ENCODE results near the gene ZNF804A.
A peak's percentile ranks its signal among the peaks of the same experiment; 100 is the strongest.

Gene ZNF804A

DNA sequence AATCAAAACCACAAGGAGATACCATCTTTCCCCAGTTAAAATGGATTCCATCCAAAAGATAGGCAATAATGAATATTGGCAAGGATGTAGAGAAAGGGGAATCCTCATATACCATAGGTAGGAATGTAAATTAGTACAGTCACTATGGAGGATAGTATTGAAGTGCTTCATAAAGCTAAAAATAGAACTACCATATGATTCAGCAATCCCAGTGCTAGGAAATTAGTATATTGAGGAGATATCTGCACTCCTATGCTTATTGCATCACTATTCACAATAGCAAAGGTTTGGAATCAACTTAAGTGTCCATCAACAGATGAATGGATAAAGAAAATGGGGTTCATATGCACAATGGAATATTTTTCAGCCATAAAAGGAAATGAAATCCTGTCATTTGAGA, 251.2 kb downstream of the ZNF804A start:
- TF ChIP-seq, protein P1, sequence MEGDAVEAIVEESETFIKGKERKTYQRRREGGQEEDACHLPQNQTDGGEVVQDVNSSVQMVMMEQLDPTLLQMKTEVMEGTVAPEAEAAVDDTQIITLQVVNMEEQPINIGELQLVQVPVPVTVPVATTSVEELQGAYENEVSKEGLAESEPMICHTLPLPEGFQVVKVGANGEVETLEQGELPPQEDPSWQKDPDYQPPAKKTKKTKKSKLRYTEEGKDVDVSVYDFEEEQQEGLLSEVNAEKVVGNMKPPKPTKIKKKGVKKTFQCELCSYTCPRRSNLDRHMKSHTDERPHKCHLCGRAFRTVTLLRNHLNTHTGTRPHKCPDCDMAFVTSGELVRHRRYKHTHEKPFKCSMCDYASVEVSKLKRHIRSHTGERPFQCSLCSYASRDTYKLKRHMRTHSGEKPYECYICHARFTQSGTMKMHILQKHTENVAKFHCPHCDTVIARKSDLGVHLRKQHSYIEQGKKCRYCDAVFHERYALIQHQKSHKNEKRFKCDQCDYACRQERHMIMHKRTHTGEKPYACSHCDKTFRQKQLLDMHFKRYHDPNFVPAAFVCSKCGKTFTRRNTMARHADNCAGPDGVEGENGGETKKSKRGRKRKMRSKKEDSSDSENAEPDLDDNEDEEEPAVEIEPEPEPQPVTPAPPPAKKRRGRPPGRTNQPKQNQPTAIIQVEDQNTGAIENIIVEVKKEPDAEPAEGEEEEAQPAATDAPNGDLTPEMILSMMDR (IDR thresholded peaks at IDR 0.05; ENCODE audit: low read length, missing control alignments), result no peak
- no peak for DNase-seq (ENCODE audit: low read depth)
- H3K4me3 ChIP-seq (replicated peaks; ENCODE audit: low read depth, low read length), result no peak overlapping the region

DNA sequence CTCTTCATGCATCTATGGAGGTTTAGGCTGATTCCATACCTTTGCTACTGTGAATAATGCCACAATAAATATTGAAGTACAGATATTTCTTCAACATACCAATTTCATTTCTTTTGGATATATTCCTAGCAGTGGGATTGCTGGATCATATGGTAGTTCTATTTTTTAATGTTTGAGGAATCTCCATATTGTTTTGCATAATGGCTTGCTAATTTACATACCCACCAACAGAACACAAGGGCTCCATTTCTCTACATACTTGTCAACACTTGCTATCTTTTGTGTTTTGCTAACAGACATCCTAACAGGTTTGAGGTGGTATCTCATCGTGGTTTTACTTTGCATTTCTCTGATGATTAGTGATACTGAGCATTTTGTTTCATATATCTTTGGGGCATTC, 253.2 kb downstream of the ZNF804A start:
- DNase-seq (ENCODE audit: low read depth), result no peak
- TF ChIP-seq, protein P1 (IDR thresholded peaks at IDR 0.05; ENCODE audit: low read length, missing control alignments), result no peak
- no peak overlapping the region for H3K4me3 ChIP-seq (replicated peaks; ENCODE audit: low read depth, low read length)

DNA sequence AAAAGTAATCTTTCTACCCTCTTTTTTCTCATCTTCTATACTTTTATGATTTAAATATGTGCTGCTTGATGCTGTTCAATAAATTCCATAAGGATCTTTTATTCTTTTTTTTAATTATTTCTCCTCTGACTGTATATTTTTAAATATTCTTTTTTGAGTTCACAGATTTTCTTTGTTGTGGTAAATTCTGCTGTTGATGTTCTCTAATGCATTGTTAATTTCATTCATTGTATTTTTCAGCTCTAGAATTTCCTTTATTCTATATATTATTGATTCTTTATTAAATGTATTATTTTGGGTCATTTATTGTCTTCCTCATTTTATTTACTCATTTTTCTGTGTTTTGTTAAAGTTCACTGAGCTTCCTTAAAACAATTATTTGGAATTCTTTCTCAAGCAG, 260.9 kb downstream of the ZNF804A start:
- TF ChIP-seq, protein P1 (IDR thresholded peaks at IDR 0.05; ENCODE audit: low read length, missing control alignments), result no peak
- no peak for DNase-seq (ENCODE audit: low read depth)
- no peak overlapping the region for H3K4me3 ChIP-seq (replicated peaks; ENCODE audit: low read depth, low read length)

DNA sequence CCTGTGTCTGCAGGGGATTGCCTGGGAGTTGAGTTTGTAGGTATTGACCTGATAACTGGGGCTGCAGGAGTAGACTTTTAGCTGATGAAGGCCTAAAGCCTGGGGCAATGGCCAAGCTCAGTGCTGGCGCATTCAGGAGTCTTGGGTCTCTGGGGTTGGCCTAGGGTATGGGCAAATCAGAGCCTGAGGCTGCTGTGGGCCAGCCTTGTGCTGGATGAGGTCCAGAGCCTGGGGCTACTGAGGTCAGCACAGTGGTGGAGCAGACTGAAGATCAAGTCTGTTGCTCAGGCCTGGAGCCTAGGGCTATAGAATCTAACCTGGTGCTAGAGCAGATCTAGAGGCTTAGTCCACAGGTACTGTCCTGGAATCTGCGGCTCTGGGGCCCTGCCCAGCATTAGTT, 262.4 kb downstream of the ZNF804A start:
- DNase-seq (ENCODE audit: low read depth), result no peak
- H3K4me3 ChIP-seq (replicated peaks; ENCODE audit: low read depth, low read length), result no peak overlapping the region
- TF ChIP-seq, protein P1 (IDR thresholded peaks at IDR 0.05; ENCODE audit: low read length, missing control alignments), result no peak

DNA sequence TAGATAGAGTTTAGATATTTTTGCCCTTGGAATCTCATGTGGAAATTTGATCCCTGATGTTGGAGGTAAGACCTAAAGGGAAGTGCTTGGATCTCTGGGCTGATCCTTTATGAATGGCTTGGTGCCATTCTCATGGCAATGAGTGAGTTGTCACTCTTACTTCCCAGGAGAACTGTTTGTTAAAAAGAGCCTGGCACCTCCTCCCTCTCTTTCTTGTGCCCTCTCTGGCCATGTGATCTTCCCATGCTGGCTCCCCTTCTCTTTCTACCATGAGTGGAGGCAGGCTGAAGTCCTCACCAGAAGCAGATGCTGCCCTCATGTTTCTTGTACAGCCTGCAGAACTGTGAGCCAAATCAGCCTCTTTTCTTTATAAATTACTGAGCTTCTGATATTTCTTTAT, 276.9 kb downstream of the ZNF804A start:
- DNase-seq (ENCODE audit: low read depth), result no peak
- no peak overlapping the region for H3K4me3 ChIP-seq (replicated peaks; ENCODE audit: low read depth, low read length)
- TF ChIP-seq, protein P1 (IDR thresholded peaks at IDR 0.05; ENCODE audit: low read length, missing control alignments), result no peak

DNA sequence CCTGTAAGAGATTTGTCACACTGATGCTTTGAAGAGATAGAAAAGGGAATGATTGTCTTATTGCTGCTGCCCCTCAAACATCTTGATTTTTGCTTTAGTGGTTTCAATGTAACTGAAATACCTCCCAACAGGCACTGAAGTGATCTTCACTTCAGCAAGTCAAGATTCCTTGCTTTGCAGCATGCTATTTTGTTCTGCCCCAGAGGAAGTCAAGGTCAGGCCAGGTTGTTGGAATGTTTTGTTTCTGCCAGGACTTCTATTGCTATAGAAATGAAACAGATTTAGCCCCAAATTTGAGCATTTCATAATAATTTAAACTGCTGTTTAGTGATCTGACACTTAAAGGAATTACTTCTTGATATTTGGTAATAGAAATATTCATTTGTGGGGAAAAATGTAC, 277.6 kb downstream of the ZNF804A start:
- H3K4me3 ChIP-seq (replicated peaks; ENCODE audit: low read depth, low read length), result no peak overlapping the region
- peak; percentile 55 for DNase-seq (ENCODE audit: low read depth)
- TF ChIP-seq, protein P1 (IDR thresholded peaks at IDR 0.05; ENCODE audit: low read length, missing control alignments), result no peak

DNA sequence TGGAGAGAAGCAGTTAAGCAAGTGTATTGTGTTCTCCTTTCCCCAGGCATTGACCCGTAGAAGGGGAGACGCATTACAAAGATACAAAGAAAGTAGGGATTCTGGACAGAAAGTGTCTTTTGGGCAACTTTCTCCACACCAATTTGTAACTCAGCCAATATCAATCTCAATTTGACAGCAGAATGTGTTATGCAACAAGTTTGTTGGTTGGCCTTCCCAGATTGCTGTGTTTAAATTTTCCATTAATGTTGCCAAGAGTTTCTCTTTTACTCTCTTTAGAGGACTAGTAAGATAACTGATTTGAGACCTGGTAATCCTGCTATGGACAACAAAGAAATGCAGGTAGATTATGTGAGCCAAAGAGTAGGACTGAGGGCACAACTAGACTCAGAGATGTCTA, 279.6 kb downstream of the ZNF804A start:
- no peak overlapping the region for H3K4me3 ChIP-seq (replicated peaks; ENCODE audit: low read depth, low read length)
- TF ChIP-seq, protein P1 (IDR thresholded peaks at IDR 0.05; ENCODE audit: low read length, missing control alignments), result no peak
- peak; percentile 34 for DNase-seq (ENCODE audit: low read depth)

All from fibroblast of pulmonary artery (primary cell).